Ovary (tissue), 9 donors: ENCODE results near the gene ZFC3H1. TPM values are rescaled to one million over a fixed set of nuclear protein-coding genes. Genes with fewer than 3 reads are reported as not detected.
A peak's percentile ranks its signal among the peaks of the same experiment; 100 is the strongest.

Experiments used
- DNase-seq, 5 donors: peaks; one replicate each; pipeline ENCODE4 v3.0.0-alpha.2; 2019 to 2020
- H3K27ac ChIP-seq, 2 donors: fragments of 200-600 bp; one replicate each; pipeline versions ENCODE4 v1.5.1 to v1.8.0; 2019 to 2022
- H3K27me3 ChIP-seq: fragments of 200-600 bp; one replicate; pipeline ENCODE4 v1.8.0; 2022
- H3K36me3 ChIP-seq: fragments of 200-600 bp; sonication (generic); one replicate; pipeline ENCODE4 v1.5.1; 2019
- H3K4me1 ChIP-seq: one replicate; pipeline ENCODE4 v1.8.1; 2013; ENCODE audit warnings: mild to moderate bottlenecking, moderate library complexity; ENCODE audit not compliant: insufficient read depth
- H3K4me3 ChIP-seq: fragments of 200-600 bp; sonication (generic); one replicate; pipeline ENCODE4 v1.5.1; 2017
- H3K9me3 ChIP-seq, 2 donors: fragments of 200-600 bp in 1 of 2; sonication (generic) in 1 of 2; one replicate each; pipeline versions ENCODE4 v1.5.1 to v1.8.1; 2013 to 2019; ENCODE audit warnings: mild to moderate bottlenecking in 1 of 2, moderate library complexity in 1 of 2
- CTCF ChIP-seq, 3 donors: fragments of 450-650 bp in 2 of 3; fragments of 200-600 bp in 1 of 3; IDR thresholded peaks; one replicate each; pipeline versions ENCODE4 v1.5.1 to v1.8.0; 2016 to 2022; ENCODE audit warnings: antibody characterized with exemption in 3 of 3, mild to moderate bottlenecking in 1 of 3
- EP300 ChIP-seq: sonication (generic); formaldehyde crosslinking; IDR thresholded peaks from one replicate; pipeline ENCODE4 v1.6.1; 2017; ENCODE audit warnings: antibody characterized with exemption
- POLR2A ChIP-seq: fragments of 450-650 bp; IDR thresholded peaks from one replicate; pipeline ENCODE4 v1.6.1; 2017; ENCODE audit warnings: antibody characterized with exemption, mild to moderate bottlenecking, moderate library complexity
- WGBS, 3 donors: extraction: QIAGEN DNeasy Blood & Tissue Kit in 1 of 3; methylation state at CpG; one replicate each; pipeline versions ENCODE4 v1.1.5 to v1.1.7; 2013 to 2017; 5-methylcytosine and 5-hydroxymethylcytosine counted together
- intact Hi-C, 4 donors: fragments of 100-400 bp; cut with DNase I; formaldehyde crosslinking; loops; one replicate each; pipeline versions ENCODE4 v1.11.0 to v1.15.1; 2022 to 2023
- polyA plus RNA-seq, 2 donors: library from polyadenylated mRNA; stranded (reverse); fragments of 200-250 nt in 1 of 2; fragments of 350-450 nt in 1 of 2; fragmentation: Illumina TruSeq in 1 of 2; extraction: RNeasy Lipid Tissue Mini Kit (QIAGEN cat#74804) in 1 of 2; gene quantifications; one replicate each; pipeline ENCODE4 v1.2.3, GENCODE V29; 2013 to 2014
- total RNA-seq, 7 donors: library from RNA; depleted of rRNA in 2 of 7; stranded (reverse); fragments of >200 nt in 2 of 7; fragmentation: NEBNext Ultra II Directional in 3 of 7; extraction: Animal tissue kit (Norgen Biotek cat#: 25700) in 3 of 7; gene quantifications; one replicate each; pipeline versions ENCODE4 v1.1.0 to v1.2.4, GENCODE V29; 2016 to 2023
- donor health status: DM: no; HTN: no; CAD: no; lungs with moderate emphysema.
- donor health status: DM: no; HTN: no; CAD: no.
- donor health status: Bipolar disorder and iron deficiency.
- donor health status: DM: yes; HTN: yes; CAD: no.
- donor health status: DM: no; HTN: no; CAD: no.
- donor health status: DM: yes; HTN: yes; CAD: no.

Gene ZFC3H1
- total and polyA plus RNA-seq, 9 donors = 17.5 to 51.0 (median 42.3) TPM

- 12 to 19% (median 14%) methylated on average over 4 of the region's 4 CpGs for WGBS, 3 donors
- Histone ChIP-seq H3K4me1 (peaks cover 4% of the 10 kb centered on the region), H3K9me3 (no peaks in the 10 kb centered on the region), H3K27me3 (no peaks in the 10 kb centered on the region), H3K4me3 (peak overlapping the region; percentile 99), H3K27ac (peak overlapping the region in 1 of 2 donors; percentile 91), H3K36me3 (no peaks in the 10 kb centered on the region)
- TF ChIP-seq POLR2A (no peak), EP300 (no peak), CTCF (IDR thresholded peaks at IDR 0.05) (no peak)
- DNase-seq = no peak
- intact Hi-C loops = loop anchor here in 1 of 4 donors (10.0 kb wide), 1 partner anchor 90 kb away; the partner anchor contains the start of gene RAB21
Observed at GRCh38 chr12:71665090-71665463, 1.4 kb upstream of the ZFC3H1 start.

GRCh38 chr12:71664411-71665089 is 902 bp upstream of the ZFC3H1 start:
- no peak for DNase-seq
- Histone ChIP-seq H3K4me3 (peak overlapping the region; percentile 99), H3K27ac (peak overlapping the region; percentile 85 to 91), H3K4me1 (peaks cover 4% of the 10 kb centered on the region), H3K9me3 (no peaks in the 10 kb centered on the region), H3K27me3 (no peaks in the 10 kb centered on the region), H3K36me3 (no peaks in the 10 kb centered on the region)
- TF ChIP-seq EP300 = no peak
- TF ChIP-seq CTCF (IDR thresholded peaks at IDR 0.05) = no peak
- TF ChIP-seq POLR2A = no peak
- 0 to 1% (median 1%) methylated on average over 20 of the region's 20 CpGs for WGBS, 3 donors
- intact Hi-C loops = loop anchor here in 2 of 4 donors (5.0 to 10.0 kb wide), 2 partner anchors 90 to 93 kb away; partner anchors contain the start of gene RAB21 (in 1 of the 2)

GRCh38 chr12:71662849-71663560 is 643 bp downstream of the ZFC3H1 start:
- intact Hi-C loops = loop anchor here in 2 of 4 donors (5.0 to 10.0 kb wide), 2 partner anchors 92 to 94 kb away; partner anchors contain the start of gene RAB21 (in 1 of the 2)
- WGBS, 3 donors = 0 to 1% (median 0%) methylated on average over 51 to 53 of the region's 53 CpGs

More at GRCh38 chr12:71662849-71663560, 643 bp downstream of the ZFC3H1 start:
- H3K4me3 ChIP-seq = peak overlapping the region; percentile 99
- peaks cover 4% of the 10 kb centered on the region for H3K4me1 ChIP-seq
- DNase-seq = peak; percentile 46 to 75 (median 70)
- no peaks in the 10 kb centered on the region for H3K27me3 ChIP-seq
- H3K9me3 ChIP-seq = no peaks in the 10 kb centered on the region
- peak overlapping the region; percentile 82 to 91 for H3K27ac ChIP-seq
- no peaks in the 10 kb centered on the region for H3K36me3 ChIP-seq
- TF ChIP-seq POLR2A = no peak
- TF ChIP-seq CTCF (IDR thresholded peaks at IDR 0.05) = no peak
- TF ChIP-seq EP300 = no peak
